HG02642 (cell line): Measurements from ENCODE around the gene PITPNB.

Experiments used
- ATAC-seq: cut with Tn5 transposase; IDR thresholded peaks from one replicate; pipeline ENCODE4 v1.9.1; 2021; ENCODE audit warnings: mild to moderate bottlenecking; ENCODE audit not compliant: unreplicated experiment, poor library complexity

The PITPNB gene

GRCh38 chr22:27805841-27806240 lies 113.2 kb downstream of the PITPNB start:
- no peak for ATAC-seq

GRCh38 chr22:27804470-27805297 lies 114.4 kb downstream of the PITPNB start:
- ATAC-seq: no peak

GRCh38 chr22:27803841-27804415 lies 115.1 kb downstream of the PITPNB start:
- no peak for ATAC-seq

GRCh38 chr22:27802346-27803073 lies 116.5 kb downstream of the PITPNB start:
- no peak for ATAC-seq
